HG02798 (cell line): ENCODE measurements around the gene HECTD4.
A peak's percentile ranks its signal among the peaks of the same experiment; 100 is the strongest.

Source experiments
- ATAC-seq: cut with Tn5 transposase; IDR thresholded peaks from one replicate; pipeline ENCODE4 v1.9.1; 2021; ENCODE audit warnings: mild to moderate bottlenecking; ENCODE audit not compliant: unreplicated experiment, poor library complexity

HECTD4 gene

DNA sequence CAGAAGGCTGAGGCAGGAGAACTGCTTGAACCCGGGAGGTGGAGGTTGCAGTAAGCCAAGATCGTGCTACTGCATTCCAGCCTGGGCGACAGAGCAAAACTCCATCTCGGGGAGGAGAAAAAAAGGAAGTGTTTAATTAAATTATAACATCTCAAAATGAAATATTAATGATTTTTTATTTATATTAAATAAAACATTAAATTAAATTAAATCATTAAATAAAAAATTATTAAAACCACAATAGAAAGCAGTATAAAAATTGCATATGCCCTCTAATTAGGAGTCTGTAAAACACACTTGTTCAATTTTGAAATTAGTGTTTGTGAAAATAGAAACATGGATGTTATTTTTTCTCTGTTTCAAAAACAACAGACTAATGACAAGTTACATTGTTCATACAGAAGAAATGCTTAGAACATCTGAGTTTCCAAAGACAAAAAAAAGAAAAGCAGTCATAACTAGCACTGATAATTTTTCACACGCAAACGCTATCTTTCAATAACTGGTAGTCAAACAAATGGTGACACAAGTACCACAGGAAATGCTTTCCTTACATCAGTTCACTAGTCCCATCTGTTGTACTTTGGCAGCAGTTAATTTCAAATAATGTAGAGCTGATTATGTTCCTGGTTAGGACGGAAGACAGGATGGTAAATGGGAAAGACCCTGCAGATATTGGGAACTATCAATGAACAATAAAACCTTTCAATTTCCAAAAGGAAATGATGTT, 54.9 kb downstream of the HECTD4 start:
- no peak for ATAC-seq

DNA sequence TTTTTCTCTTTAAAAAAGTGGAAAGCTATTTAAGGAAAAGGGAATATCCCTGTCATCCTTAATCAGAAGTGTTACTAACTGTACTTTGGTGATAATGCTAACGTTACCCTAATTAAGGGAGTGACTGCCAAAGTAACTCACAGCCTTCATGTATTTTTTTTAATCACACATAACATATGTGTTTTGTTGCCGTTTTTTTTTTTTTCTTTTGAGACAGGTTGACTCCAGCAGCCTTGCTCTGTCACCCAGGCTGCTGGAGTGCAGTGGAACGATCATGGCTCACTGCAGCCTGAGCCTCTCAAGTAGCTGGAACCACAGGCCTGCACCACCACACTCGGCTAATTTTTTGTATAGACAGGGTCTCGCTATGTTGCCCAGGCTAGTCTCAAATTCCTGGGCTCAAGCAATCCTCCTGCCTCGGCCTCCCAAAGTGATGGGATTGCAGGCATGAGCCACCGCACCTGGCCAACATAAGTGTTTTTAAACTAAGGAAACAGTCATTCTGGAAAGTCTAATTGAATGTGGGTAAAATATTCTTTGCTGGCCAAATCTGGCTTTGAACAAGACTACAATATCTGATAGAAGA, 56.5 kb downstream of the HECTD4 start:
- no peak for ATAC-seq

DNA sequence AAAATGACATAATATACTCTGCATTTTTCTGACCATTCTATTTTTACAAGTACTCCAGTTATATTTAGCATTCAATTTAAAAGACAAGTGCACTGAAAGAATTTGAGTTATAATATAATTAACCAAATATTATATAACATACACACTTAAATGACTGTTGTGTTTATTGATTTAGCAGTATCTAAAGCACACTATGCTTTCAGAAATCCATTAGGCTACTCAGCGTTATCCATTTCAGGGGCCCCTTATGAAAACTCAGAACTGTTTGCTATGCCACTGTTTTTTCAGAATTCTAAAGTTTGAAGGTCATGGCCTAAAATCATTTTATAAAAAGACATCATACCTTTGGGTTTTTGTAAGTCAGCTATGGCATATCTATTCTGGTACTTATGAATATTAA, 57.1 kb downstream of the HECTD4 start:
- ATAC-seq: no peak

DNA sequence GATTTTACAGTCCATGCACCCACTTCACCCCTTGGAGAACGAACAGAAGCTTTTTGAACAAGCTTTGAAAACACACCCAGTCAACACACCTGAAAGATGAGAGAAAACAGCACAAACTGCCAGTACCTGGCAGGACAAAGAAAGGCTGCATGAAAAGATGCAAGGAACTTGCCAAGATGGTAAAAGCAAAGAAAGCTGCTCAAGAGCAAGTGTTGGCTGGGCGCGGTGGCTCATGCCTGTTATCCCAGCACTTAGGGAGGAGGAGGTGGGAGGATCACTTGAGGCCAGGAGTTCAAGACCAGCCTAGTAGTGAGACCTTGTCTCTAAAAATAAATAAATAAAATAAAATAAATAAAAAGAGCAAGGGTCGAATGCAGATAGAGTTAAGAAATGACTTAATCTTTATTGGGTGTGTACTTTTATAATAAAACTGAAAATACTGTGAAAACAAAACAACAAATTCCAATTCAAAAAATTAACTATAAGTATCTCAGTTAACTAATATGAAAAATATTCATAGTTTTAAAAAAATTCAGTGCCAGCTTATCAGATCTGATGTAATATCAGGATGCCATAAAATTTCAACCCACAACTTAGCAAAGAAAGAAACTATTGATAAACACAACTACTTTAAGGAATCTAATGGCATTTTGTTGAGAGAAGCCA, 59.2 kb downstream of the HECTD4 start:
- ATAC-seq: no peak

DNA sequence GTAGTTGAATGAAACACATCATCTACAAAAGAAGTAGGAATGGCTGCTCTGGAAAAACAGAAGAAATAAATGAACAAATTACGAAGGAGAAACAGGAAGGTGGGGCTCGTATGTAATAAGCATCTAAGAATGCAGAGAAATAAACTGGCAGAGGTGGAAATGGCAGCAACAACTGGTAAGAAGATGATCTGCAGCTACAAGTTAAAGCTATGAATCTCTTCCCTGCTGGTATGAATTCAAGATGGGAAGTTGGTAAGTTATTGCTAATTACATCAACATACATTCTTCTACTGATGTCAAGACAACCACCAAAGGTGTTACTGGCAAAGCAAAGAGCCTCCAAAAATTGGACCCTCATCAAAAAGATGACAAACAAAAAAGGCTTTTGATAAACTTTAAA, 59.8 kb downstream of the HECTD4 start:
- no peak for ATAC-seq

DNA sequence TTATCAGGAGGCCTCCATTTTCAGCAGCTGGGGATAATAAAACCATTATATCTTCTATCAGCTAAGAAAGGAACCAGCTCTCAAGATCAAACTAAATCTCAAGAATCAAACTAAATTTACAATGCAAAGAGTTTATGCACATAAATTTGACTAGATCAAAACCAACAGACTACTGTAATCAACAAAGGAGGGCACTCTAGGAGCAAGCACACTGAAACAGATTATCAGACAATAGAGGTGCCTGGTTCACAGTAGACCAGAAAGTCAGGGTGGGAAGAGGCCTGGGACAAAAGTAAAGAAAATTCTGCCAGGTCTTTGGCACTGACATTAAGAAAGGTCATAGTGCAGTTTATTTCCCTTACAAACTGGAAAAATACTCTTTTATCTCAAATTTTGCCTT, 61.0 kb downstream of the HECTD4 start:
- ATAC-seq: no peak

DNA sequence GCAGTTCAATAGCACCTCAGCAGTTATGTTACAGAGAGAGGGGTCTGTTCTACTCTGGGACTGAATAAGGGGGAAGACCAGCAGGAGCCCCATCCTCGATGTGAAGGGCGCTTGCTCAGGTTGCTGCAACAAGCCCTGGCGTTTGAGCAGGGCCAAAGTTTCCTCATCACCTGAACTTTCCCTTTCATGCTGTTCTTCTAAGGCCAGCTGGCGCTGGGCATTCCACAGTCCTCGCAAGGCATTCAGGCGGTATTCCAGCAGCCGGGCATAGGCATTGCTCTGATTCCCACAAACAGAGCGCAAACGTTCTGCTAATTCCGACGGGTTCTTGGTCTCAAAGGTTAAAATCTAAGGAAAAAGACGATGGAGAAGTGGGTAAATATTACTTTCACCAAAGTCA, 62.8 kb downstream of the HECTD4 start:
- no peak for ATAC-seq

DNA sequence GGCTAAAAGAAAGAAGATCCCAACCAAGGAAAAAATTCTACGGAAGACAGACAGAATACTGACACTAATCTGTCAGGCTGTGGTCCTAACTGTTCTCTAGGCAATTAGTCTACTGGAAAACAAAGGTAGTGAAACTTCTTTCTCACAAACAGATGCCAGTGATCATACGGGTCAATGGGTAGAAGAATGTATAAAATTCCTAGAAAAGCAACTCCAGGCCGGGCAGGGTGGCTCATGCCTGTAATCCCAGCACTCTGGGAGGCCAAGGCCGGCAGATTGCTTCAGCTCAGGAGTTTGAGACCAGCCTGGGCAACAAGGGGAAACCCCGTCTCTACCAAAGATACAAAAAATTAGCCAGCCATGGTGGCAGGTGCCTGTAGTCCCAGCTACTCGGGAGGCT, 64.8 kb downstream of the HECTD4 start:
- no peak for ATAC-seq

DNA sequence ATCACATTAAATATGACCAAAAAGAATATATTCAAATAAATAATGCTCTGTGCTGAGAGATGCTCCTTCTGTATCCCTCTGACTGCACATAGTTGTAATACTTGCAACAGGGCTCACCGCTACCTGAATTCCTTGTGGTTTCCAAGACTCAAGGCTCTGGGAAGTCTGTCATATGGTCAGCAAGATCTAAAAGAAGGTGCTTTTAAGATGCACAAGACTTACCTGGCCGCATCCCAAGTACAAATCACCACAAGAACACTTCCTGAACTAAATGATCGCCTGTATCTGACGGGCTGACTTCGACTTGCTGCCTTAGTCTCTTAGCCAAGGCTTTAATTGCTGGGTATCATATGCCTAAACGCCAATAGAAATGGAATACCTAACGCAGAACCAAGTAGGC, 67.2 kb downstream of the HECTD4 start:
- no peak for ATAC-seq

DNA sequence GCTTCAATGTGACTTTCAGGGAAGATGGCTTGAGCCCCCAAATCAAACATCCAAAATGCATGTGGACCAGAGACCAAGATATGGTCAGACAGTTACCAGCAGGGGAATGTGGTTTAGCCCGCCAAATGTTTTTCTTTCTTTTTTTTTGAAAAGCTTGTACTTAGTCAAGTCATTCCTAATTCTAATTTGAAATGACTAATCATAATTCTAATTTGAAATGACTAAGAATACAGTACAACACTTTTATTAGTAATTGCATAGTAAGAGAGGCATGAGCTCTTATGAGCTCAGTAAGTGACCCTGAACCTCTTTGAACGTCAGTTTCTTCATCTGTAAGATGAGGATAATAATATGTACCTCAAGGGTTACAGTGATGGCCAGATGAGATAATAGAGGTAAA, 72.4 kb downstream of the HECTD4 start:
- ATAC-seq: no peak

DNA sequence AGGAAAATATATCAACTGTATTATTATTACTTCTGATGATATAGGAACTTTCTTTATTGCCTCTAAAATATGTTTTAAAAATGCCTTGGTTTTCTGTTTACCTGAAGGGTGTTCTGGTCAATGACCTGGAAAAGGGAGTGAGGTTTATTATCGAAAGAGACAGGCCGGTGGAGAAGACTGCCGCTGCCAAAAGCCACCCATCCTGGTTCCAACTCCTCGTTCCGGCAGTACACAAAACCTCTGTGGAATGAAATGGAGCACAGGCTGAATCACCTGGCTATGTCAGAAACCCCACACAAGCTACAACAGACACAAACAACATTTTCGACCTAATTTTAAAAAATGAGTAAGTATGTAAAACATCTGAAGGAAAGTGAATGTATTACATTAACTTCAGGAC, 73.6 kb downstream of the HECTD4 start:
- no peak for ATAC-seq

DNA sequence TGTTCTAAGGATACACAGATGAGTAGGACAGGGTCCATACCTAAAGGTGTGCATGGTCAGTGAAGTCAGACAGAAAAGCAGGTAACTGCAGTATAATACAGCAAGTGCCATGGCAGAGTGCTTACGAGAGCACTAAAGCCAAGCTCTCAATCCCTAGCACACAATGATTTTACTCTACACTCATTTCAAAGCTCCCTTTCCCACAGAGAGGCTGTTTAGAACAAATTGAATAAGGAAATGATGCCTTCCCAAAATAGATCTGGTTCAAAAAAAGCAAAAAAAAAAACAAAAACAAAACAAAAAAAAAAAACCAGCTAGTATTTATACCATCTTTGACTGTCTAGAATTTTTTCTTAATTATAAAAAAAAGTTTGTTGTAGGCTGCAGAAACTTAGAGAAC, 74.1 kb downstream of the HECTD4 start:
- no peak for ATAC-seq

DNA sequence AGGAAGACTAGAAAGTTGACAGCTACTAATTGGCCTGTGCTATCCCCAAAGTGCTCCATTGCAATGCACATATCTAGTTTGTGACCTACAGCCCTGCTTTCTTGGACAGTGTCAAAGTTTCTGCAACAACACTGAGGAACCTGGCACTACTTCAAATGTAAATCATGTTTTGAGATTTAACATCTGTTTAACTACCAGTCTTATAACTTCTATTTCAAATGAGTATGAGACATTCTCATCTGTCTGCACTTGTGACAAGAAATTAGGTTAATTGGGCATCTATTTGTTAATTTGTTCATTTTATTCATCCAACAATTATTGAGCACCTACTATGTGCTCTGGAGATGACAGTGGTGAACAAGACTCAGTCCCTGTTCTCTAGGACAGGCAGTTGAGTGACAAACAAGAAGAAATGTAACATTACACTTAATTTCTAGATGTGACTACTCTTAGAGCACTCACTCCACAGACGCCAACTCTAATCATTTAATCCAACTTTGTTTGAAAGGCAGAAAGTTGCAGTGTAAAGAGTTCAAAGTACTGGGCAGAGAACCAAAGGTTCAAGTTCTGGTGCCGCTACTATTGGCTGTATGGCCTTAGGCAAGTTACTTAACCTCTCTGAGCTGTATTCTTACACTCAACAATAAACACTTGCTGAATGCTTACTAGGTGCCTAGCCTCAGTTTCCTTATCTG, 74.8 kb downstream of the HECTD4 start:
- ATAC-seq: no peak

DNA sequence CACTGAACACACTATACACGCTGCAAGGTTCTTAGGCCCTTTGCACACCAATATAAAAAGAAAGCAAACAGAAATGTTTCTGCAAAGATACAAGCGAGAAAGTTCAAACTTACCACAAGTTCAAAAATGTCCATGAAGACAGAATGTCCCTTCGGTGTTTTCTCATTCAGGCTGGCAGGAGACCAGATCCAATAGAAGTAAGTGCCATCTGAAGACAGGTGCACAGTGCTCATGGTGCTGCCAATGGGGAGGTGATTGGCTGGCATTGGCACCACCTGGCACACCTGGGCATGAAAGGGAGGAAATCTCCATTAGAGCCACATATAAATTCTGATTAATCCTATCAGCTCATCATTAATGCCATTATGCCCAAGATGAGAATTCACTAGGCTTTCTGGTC, 76.3 kb downstream of the HECTD4 start:
- no peak for ATAC-seq

DNA sequence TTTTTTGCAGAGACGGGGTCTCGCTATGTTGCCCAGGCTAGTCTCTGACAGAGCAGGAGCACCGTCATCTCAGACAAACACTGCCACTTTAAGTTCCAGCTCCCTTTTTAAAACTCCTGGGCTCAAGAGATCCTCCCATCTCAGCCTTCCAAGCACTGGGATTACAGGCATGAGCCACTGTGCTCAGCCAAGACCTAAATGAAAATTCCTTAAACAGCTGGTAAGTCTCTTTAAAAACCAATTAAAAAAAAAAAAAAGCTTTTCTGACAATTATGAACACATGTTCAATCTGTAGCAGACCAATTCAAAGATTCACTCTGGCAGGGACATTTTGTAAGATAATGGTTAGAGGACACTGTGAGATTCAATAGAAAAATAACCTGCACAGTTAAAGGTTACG, 77.8 kb downstream of the HECTD4 start:
- ATAC-seq: no peak

DNA sequence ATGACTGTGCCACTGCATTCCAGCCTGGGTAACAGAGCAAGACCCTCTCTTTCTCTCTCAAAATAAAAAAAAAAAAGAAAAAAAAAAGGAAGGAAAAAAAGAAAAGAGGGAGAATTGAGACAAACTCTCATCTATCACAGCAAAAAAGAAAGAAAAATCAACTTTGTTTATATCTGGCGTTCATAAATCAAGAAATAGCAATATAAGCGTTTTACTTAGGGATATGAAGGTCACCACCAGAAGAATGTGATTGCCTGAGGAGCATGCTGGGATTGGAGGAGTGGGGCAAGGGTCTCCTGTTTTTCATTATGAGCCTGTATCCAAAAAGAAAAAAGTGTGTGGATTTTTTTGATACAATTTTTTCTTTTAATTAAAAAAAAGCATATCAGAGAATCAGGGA, 78.4 kb downstream of the HECTD4 start:
- ATAC-seq: no peak

DNA sequence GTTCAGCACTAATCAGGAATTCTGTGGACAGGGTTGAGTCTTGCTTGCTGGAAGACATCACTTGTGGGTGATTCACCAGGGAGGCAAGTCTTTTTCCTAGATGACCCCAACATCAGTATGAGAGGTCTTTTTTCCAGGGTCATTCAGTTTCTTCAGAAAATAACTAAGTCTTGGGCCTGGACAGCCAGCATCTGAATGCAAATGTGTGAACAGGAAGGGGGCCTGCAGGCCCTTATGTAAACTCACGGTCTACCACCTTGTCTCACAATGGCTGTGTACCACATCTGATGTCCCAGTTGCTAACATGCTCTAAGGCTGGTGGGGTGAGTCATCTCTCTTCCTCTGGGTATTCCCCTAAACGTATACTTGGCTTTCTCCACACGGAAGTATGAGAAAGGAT, 79.2 kb downstream of the HECTD4 start:
- ATAC-seq: peak; percentile 98

DNA sequence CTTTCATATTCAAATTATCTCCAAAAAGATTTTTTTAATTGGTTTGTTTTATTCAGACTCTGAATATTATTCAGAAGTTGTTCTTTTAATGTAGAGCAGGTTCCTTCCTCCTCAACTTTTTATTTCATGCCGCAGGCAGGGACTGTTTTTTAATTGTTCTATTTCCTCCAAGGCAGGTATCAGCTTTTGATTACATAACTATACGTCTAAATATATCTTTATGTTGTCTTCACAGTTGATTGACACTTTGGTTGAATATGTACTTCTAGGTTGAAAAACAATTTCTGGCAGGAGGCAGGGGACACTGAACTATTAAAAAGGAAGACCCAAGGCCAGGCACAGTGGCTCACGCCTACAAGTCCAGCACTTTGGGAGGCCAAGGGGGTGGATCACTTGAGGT, 82.5 kb downstream of the HECTD4 start:
- no peak for ATAC-seq

DNA sequence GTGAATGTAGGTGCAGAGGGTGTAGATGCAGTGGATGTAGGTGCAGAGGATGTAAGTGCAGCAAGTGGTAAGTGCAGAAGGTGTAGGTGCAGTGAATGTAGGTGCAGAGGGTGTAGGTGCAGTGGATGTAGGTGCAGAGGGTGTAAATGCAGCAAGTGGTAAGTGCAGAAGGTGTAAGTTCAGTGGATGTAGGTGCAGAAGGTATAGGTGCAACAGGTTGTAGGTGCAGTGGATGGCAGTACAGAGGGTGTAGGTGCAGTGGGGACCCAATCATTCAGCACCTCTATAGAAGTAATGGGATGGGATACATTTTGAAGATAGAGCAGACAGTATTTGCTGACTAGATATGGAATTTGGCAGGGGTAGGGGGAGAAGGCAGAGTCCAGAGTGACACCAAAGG, 85.0 kb downstream of the HECTD4 start:
- ATAC-seq: no peak

DNA sequence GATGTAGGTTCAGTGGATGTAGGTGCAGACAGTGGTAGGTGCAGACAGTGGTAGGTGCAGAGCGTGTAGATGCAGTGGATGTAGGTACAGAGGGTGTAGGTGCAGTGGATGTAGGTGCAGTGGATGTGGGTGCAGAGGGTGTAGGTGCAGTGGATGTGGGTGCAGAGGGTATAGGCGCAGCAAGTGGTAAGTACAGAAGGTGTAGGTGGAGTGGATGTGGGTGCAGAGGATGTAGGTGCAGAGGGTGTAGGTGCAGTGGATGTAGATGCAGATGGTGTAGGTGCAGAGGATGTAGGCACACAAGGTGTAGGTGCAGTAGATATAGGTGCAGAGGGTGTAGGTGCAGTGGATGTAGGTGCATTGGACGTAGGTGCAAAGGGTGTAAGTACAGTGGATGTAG, 86.0 kb downstream of the HECTD4 start:
- ATAC-seq: no peak

DNA sequence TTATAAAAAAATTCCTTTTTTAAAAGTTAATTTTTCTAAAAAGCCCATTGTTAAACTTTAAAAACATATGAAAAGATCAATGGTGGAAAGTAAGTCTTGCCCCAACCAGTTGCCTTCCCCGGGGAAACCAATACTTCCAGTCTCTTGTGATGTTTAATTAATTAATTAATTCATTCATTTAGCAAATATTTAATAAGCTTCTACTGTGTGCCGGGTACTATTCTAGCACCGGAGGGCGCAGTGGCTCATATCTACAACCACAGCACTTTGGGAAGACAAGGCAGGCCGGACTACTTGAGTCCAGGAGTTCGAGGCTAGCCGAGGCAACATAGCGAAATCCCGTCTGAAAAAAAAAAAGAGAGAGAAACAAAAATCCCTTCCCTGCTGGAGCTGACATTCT, 87.4 kb downstream of the HECTD4 start:
- ATAC-seq: no peak
